ENCODE data around the gene C2orf74.
"Not testable (repeated sequence)": the region's sequence is repeated elsewhere in the genome, so short reads cannot be mapped to it uniquely, and the experiment has no call there.

The C2orf74 gene

GRCh38 chr2:61175036-61175435 is 13.0 kb downstream of the C2orf74 start:
- no peak for DNase-seq (ENCODE audit: low spot score)

- DNase-seq (ENCODE audit: low spot score), result peak; percentile 99
Observed at GRCh38 chr2:61176755-61177726, 15.1 kb downstream of the C2orf74 start.

- no peak for DNase-seq (ENCODE audit: low spot score)
Observed at GRCh38 chr2:61177727-61178549, 15.9 kb downstream of the C2orf74 start.

- no peak for DNase-seq (ENCODE audit: low spot score)
Observed at GRCh38 chr2:61178603-61179545, 16.9 kb downstream of the C2orf74 start.

- no peak for DNase-seq (ENCODE audit: low spot score)
Observed at GRCh38 chr2:61179701-61180639, 18.0 kb downstream of the C2orf74 start.

- DNase-seq (ENCODE audit: low spot score), result no peak
Observed at GRCh38 chr2:61180686-61181085, 18.7 kb downstream of the C2orf74 start.

- no peak for DNase-seq (ENCODE audit: low spot score)
Observed at GRCh38 chr2:61181382-61182058, 19.5 kb downstream of the C2orf74 start.

GRCh38 chr2:61182059-61182383 is 20.0 kb downstream of the C2orf74 start:
- DNase-seq (ENCODE audit: low spot score), result no peak

- no peak for DNase-seq (ENCODE audit: low spot score)
Observed at GRCh38 chr2:61183795-61184194, 21.8 kb downstream of the C2orf74 start.

- no peak for DNase-seq (ENCODE audit: low spot score)
Observed at GRCh38 chr2:61184263-61184662, 22.3 kb downstream of the C2orf74 start.

GRCh38 chr2:61185231-61185728 is 23.3 kb downstream of the C2orf74 start:
- DNase-seq (ENCODE audit: low spot score), result no peak

- DNase-seq (ENCODE audit: low spot score), result no peak
Observed at GRCh38 chr2:61187085-61187484, 25.1 kb downstream of the C2orf74 start.

- no peak for DNase-seq (ENCODE audit: low spot score)
Observed at GRCh38 chr2:61193670-61194561, 31.9 kb downstream of the C2orf74 start.

- DNase-seq (ENCODE audit: low spot score), result not testable (repeated sequence)
Observed at GRCh38 chr2:61194646-61195045, 32.7 kb downstream of the C2orf74 start.

GRCh38 chr2:61196671-61197070 is 34.7 kb downstream of the C2orf74 start:
- no peak for DNase-seq (ENCODE audit: low spot score)

- DNase-seq (ENCODE audit: low spot score), result no peak
Observed at GRCh38 chr2:61205132-61205531, 43.1 kb downstream of the C2orf74 start.

- DNase-seq (ENCODE audit: low spot score), result no peak
Observed at GRCh38 chr2:61210332-61210981, 48.5 kb downstream of the C2orf74 start.

- no peak for DNase-seq (ENCODE audit: low spot score)
Observed at GRCh38 chr2:61214171-61214570, 52.2 kb downstream of the C2orf74 start.

Data from D341Med (cell line).